HG03354 (cell line): ENCODE results near the gene JAG2.

Experiments used
- ATAC-seq: cut with Tn5 transposase; IDR thresholded peaks from one replicate; pipeline ENCODE4 v1.9.1; 2021; ENCODE audit warnings: mild to moderate bottlenecking; ENCODE audit not compliant: unreplicated experiment, poor library complexity, severe bottlenecking

Gene JAG2

DNA sequence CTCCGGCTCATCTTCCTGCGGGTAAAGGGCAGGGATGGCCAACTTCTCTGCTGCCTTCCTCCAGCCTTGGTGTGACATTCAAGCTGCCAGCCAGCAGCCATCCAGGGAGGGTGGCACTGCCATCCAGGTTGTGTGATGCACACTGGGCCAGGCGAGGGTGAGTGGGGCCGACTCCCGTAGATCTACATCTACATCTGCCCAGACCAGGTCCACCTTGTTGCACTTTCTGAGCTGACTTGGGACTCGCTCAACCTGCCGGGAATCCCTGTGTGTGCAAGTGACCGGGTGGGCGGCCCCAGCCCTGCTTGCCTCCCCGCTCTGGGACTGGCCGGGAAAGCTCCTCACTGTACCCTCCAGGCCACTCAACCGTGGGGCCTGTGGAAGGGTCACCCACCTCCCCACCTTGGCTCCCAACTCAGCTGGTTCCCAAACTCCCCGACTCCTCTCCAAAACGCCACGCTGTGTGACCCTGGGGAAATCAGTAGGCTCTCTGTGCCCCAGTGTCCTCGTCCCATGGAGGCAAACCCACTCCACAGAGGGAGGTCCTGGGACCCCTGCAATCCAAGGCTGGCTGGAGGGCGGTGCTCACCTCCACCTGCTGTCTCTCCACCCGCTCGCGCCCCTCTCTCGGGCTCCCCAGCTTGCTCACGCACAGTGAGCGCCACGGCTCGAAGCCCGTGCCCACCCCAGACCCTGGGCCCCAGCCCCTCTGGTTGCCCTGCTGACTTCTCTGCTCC, 14.7 kb downstream of the JAG2 start:
- no peak for ATAC-seq

DNA sequence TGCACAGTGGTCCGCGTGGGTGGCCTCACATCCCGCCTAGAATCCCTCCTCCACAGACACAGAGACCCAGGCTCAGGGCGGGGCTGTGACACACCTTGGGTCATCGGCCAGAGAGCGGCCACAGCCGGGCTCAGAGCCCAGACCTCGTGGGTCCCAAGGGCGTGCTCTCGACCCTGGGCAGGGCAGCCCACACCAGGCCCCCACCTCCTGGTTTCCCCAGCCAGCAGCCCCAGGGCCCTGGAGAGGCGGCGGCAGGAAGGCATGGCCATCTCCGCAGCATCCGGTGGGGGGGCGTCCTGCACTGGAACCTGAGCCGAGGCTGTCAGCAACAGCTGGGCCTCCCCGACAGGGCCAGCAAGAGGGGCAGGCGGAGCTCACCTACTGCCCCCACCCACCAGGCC, 15.2 kb downstream of the JAG2 start:
- no peak for ATAC-seq

DNA sequence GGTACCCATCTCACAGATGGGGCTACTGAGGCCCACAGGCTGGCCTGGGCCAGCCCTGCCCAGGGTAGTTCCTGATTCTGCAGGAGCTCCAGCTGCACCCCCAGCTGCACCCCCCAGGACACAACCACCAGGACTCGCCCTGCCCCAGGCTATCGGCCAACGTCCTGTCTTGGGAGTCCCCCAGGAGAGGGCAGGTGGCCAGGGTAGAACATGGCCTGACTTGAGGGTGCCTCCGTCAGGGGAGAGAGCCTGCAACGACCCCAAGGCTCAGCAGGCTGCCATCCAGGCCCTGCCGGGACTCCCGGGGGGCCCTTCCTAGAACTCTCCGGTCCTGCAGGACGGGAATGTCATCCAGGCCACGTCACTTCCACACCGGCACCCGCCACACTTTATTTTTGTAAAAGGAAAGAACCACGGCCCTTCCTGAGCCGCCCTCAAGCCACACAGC, 15.8 kb downstream of the JAG2 start:
- ATAC-seq: no peak

DNA sequence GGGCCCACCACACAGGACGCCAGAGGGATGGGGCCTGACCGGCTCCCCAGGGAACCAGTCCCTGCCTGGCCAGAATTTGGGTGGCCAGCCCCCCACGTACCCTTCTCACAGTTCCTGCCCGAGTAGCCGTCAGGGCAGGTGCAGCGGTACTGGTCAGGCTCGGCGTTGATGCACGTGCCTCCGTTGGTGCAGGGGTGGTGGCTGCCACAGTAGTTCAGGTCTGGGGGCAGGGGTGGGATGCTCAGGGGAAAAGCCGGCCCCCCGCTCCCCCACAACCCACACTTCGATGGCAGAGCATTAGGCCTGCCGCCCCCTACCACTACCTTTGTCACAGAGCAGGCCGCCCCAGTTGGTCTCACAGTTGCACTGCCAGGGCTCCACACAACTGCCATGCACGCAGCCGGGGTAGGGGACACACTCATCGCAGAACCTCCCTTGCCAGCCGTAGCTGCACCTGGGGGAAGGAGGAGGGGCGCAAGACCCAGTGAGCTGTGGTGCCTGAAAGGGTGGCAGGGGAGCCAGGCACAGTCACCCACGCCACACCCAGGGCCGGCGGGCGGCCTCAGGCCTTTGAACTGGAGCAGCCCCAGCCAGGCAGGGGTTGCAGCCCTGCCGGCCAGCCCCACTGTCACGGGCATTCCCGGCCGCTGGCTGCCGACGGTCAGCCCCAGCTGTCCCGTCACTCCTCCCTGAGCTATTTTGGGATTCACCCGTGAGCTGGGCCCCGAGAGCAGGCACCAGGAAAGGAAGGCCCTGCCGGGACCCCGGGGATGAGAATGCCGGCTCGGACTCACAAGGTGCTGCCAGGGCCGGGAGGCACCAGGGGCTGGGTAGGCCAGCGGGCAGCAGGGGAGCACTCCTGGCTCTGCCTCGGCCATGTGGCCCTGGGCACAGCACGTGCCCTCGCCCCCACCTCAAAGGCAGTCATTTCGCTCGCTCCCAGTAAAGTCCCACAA, 16.5 kb downstream of the JAG2 start:
- no peak for ATAC-seq

DNA sequence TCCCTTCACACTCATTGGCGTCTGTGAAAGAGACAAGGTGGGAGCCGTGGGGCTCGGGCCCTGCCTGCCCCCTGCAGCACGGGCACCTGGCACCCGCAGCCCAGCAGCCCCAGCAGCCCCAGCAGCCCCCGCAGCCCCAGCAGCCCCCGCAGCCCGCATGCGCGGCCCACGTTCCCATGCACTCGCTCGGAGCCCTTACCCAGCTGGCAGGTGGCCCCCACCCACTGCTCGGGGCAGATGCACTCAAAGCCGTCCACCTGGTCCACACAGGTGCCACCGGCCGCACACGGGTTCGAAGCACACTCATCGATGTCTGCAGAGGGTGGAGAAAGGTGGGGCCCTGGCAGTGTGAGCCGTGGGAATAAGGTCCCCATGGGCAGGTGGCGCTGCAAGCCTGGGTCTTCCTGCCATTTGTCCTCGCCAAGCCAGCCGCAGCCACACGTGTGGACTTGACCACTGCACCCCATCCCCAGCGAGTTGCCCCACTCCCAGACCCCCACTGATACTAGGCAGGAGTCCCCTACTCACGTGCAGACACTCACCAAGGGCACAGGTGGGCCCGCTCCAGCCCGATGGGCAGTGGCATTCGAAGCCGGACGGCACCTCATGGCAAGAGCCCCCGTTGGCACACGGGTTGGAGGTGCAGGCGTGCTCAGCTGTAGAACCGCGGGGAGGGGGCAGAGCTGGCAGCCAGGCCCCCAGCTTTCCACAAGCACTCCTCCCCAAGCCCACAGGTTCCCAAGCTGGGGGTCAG, 17.3 kb downstream of the JAG2 start:
- no peak for ATAC-seq

DNA sequence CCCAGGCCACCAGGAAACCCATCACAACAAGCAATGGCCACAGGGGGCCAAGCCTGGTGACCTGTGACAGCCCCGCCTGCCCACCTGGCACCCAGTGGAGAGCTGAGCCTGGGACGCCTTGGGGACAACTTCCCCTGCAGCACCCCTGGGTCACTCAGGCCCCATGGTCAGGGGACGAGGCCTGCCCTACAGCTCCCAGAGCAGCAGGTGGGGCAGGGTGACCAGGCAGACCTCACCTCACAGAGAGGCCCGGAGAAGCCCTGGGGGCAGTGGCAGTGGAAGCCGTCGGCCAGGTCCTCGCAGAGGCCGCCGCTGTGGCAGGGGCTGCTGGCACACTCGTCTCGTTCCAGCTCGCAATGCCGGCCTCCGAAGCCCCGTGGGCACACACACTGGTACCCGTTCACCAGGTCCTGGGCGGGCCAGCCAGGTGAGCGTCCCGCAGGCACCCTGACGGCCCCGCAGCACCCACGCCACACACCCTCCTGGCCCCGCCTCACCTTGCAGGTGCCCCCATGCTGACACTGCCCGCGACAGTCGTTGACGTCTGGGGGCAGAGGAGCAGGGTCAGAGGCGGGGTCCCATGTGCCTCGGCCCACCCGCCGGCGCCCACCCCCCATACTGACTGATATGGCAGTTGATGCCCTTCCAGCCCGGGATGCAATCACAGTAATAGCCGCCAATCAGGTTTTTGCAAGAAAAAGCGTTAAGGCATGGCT, 18.1 kb downstream of the JAG2 start:
- no peak for ATAC-seq

DNA sequence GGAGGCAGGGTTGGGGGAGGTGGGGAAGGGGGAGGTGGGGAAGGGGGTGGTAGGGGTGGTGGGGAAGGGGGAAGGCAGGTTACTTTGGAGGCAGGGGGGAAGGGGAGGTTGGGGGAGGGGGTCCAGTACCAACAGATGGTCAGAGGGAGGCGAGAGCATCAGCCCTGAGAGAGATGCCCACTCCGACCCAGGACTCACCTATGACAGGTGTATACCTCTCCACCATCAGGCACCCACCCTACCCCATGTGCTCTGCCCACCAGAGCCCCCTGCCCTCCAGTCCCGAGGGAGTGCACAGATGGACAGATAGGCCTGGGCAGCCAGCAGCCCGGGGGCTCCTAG, 18.6 kb downstream of the JAG2 start:
- ATAC-seq: no peak

DNA sequence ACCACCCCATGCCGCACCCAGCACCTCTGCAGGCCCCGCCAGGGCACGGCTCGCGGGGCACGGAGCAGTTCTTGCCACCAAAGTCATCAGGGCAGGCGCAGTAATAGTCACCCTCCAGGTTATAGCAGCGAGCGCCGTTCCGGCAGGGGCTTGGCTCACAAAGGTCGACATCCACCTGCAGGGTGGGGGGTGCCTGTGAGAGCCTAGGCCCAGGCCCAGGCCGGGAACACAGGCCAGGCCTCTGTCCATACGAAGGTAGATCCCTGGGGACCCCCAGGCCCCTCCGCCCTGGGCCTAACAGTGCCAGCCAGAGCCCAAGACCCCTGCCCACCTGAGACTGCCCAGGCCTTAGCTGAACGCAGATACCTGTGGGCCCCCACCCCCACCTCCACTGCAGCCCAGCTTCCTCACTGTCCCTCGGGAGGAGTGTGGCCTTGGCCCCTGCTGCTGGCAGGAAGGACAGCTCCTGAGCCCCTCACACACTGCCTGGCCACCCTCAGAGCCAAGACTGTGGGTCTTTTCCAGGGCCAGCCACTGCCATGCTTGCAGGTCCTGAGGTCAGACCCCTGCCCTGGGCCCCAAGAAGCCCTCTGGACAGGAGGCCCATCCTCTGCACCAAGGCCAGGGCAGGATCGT, 19.3 kb downstream of the JAG2 start:
- ATAC-seq: no peak

DNA sequence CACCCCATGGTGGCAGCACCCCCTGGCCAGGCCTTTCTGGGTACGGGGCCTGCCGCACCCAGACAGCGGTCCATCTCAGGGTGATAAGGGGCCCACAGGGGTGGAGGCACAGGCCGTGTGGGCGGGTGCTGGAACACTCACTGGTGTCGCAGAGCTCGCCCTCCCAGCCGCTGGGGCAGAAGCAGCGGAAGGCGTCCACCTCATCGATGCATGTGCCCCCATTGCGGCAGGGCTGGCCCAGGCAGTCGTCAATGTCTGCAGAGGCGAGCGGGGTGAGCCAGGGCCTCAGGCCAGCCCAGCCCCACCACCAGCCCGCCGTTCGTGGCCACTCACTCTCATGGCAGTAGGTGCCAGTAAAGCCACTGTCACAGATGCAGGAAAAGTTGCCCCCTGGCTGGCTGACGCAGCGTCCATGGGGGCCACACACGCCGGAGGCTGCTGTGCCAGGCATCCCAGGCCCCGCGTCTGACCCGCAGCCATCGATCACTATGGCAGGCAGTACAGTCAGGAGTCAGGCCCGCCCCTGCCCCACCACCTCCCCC, 19.9 kb downstream of the JAG2 start:
- no peak for ATAC-seq

DNA sequence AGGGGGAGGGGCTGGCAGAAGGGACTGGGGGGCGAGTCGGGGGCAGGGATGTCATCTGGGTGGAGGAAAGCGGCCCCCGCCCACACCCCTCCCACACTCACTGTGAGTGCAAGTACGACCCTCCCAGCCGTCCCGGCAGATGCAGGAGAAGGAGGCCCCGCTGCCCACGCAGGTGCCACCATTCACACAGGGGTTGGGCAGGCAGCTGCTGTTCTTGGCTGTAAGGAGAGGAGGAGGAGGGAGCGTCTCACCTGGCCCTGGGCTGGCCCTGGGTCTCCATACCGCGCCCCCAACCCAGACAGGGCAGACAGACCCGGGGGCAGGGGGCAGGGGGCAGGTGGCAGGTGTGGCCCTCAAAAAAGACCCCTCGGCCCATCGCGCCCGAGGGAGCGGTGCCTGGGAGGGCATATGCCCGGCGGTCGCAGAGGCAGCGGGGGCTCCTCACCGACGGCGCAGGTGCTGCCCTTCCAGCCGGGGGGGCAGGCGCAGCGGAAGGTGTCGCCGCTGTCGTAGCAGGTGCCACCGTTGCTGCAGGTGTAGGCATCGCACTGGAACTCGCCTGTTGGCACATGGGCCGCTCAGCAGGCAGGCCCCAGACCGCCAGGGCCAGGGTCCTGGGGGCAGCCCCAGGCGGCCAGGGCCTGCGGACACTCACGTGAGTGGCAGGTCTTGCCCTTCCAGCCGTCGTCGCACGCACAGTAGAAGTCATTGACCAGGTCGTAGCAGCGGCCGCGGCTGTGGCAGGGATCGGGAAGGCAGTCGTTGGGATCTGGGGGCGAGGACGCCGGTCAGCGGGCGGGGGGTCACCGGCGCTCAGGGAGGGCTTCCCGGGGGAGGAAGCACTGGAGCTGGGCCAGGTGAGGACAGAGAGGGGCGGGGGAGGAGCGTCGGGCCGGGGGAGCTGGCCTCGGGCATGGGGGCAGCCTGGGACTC, 20.6 kb downstream of the JAG2 start:
- ATAC-seq: no peak

DNA sequence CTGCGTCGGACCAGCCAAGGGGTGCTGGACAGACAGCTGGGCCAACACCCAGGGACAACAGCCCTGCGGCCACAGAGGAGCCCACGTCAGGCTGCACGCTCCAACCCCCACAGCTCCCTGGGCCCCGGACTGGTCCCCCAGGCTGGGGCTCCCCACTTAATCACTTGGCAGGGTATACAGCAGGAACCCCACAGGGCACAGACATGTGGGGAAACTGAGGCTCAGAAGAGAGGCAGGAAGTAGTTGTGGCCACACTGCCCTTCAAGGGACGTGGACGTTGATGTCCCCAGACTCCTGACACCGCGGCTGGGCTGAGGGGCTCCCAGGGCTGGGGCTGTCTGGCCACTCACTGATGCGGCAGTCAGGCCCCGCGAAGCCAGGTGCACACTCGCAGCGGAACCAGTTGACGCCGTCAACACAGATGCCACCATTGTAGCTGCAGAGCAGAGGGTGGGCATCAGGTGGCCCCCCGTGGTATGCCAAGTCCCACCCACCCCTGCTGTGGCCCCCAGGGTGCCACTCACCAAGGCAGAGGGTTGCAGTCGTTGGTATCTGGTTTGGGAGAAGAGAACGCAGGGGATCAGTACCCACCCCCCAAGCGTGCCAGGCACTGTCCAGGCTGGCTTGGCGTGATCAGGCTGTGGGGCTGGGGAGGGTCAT, 21.5 kb downstream of the JAG2 start:
- ATAC-seq: no peak

DNA sequence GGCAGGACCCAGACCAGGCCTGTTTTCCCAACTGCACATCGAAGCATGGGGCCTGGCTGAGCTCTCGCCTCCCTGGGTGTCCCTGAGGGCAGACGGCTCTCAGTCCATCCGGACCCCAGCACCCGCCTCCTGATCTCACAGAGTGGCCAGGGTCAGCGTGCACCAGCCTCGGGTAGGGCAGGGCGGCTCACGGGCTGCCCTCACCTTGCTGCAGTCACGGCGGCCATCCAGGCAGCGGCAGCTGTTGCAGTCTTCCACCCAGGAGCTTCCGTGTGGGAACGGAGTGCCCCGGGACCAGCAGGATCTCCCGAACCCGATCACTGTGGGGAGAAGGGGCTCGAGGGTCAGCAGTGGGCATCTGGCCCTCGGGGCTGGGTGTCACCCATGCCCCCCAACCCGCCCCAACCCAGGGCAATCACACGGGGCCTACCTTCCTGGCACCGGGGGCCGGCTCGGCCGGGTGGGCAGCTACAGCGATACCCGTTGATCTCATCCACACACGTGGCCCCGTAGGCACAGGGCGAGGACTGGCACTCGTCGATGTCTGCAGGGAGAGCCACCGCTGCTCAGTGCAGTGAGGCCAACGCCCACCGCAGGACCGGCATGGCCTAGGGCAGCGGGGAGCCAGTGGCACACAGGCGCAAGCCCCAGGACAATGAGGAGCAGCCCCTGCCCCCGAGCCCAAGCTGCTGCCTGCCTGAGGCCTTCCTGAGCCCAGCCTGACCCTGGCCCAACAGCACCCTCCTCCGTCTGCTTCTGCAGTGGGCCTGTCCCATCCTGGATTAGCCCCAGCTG, 22.2 kb downstream of the JAG2 start:
- ATAC-seq: no peak

DNA sequence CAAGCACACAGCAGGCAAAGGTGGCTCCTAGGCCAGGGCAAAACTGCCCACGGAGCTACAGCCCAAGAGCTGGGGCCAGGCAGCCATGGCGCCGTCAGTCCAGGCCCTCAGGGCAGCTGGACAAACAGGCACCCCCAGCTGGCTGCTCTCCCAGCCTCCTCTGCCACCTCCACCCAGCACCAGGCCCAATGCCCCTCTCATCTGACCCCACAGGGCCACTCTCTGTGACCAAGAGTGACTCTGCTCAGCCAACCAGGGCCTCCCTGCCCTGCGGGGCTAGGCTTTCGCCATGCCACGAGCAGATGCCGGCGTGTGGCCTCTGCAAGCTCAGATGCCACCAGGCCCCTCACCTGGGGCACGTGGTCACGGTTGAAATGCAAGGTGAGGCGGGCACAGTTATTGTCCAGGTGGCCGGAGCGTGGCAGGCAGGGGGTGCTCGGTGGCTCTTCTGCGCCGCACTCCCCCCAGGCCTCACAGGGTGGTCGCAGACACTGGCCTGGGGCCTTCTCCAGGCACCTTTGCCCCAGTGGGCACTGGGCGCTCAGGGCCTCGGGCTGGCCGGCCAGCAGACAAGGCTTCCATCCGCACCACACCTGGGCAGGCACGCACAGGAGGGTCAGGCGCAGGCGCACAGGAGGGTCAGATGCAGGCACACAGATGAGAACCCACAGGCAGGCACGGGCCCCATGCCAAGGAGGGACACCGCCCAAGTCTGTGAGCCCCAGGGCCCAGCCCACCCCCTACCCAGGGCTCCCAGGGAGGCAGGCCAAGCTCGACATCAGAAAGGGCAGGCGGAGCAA, 23.0 kb downstream of the JAG2 start:
- no peak for ATAC-seq

DNA sequence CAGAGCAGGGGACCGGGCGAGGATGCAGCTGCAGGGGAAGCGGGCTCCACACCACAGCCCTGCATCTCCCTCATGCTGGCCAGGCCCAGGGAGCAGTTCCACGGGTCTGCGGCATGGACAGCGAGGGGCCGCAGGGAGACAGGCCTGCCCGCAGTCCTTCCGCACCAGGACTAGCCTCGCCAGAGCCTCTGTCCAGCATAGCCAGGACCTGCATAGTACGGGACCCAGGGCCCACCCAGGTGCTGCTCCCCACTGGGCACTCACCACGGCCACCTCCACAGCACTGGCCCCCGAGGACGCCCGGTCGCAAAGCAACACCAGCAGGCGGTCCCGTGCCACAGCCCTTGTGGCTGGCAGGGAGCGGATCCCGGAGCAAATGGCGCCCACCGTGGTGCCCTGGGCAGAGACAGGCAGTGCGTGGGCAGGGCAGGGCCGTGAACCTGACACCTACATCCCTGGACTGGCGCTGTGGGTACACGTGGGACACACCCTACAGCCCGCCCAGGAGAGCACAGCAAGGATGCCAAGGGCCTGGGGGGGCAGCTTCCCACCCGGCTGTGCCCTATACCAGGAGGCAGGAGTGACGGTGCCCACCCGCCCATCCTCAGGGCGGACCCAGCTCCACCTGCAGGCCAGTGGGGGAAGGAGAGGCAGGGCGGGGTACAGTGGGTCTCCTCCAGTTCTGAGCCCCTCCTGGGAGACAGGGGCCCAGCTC, 23.8 kb downstream of the JAG2 start:
- ATAC-seq: no peak

DNA sequence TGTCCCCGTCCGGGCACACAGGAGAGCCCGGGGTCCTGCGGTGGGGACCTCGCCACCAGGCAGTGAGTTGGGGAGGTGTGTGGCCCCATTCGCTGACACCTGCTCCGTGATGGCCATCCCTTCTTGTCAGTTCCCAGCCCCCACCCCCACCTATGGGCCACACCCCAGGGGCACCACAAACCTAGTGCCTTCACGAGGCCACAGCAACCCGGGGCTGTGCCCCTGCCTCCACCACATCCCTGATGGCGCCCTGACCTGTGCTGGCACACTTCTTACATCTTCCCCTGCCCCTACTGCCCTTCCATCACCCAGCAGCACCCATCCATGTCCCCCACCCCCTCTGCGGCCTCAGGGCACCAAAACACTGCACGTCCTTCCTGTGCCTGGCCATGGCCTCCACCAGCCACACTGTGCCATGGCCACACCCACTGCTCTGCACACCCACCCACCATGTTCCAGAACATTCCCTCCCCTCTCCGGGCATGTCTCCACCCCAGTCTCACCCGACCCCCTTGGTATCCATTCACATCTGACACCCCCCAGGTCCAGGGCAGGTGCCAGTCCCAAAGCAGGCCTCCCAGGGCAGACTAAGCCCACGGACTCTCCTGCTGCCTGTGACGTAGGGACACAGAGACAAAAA, 24.4 kb downstream of the JAG2 start:
- ATAC-seq: no peak
